Mesenchymal stem cell (in vitro differentiated cells and primary cell): ENCODE measurements around the gene SUSD3.

Source experiments
- DNase-seq: peaks from one replicate; pipeline ENCODE4 v3.0.0-alpha.2; 2013
- H2AFZ ChIP-seq: one replicate; pipeline ENCODE4 v1.6.1; 2013; ENCODE audit warnings: low read depth, mild to moderate bottlenecking, control low read depth, inconsistent platforms, low read length, moderate library complexity
- H2AK5ac ChIP-seq: 2 replicates; pipeline ENCODE4 v1.6.1; 2013; ENCODE audit warnings: low read length, moderate library complexity, mild to moderate bottlenecking, inconsistent platforms; ENCODE audit not compliant: severe bottlenecking
- H2BK120ac ChIP-seq: one replicate; pipeline ENCODE4 v1.6.1; 2013; ENCODE audit warnings: low read depth, mild to moderate bottlenecking, inconsistent platforms, low read length, moderate library complexity
- H2BK12ac ChIP-seq, 2 experiments: one replicate each; pipeline ENCODE4 v1.6.1; 2013; ENCODE audit warnings: inconsistent platforms in 2 of 2, low read length in 2 of 2, mild to moderate bottlenecking in 2 of 2, moderate library complexity in 2 of 2, control low read depth in 1 of 2
- H2BK15ac ChIP-seq: one replicate; pipeline ENCODE4 v1.6.1; 2013; ENCODE audit warnings: mild to moderate bottlenecking, low read depth, inconsistent platforms; ENCODE audit not compliant: poor library complexity, severe bottlenecking
- H2BK5ac ChIP-seq: 2 replicates; pipeline ENCODE4 v1.6.1; 2013; ENCODE audit warnings: low read depth, mild to moderate bottlenecking, low read length, control low read depth, inconsistent platforms; ENCODE audit not compliant: poor library complexity, severe bottlenecking
- H3K14ac ChIP-seq, 2 experiments: one replicate each; pipeline ENCODE4 v1.6.1; 2013; ENCODE audit warnings: inconsistent platforms in 2 of 2, low read length in 2 of 2, control low read depth in 1 of 2, mild to moderate bottlenecking in 1 of 2, moderate library complexity in 1 of 2
- H3K18ac ChIP-seq, 2 experiments: one replicate each; pipeline ENCODE4 v1.6.1; 2013; ENCODE audit warnings: inconsistent platforms in 2 of 2, low read length in 2 of 2, control low read depth in 1 of 2, low read depth in 1 of 2, mild to moderate bottlenecking in 1 of 2
- H3K23ac ChIP-seq, 2 experiments: one replicate each; pipeline ENCODE4 v1.6.1; 2013; ENCODE audit warnings: inconsistent platforms in 2 of 2, low read length in 2 of 2, mild to moderate bottlenecking in 2 of 2, moderate library complexity in 2 of 2, control low read depth in 1 of 2
- H3K27ac ChIP-seq: 2 replicates; pipeline ENCODE4 v1.5.1; 2013; ENCODE audit warnings: mild to moderate bottlenecking, moderate library complexity, low read length, control low read depth, inconsistent platforms; ENCODE audit not compliant: poor library complexity, severe bottlenecking
- H3K27me3 ChIP-seq, 2 experiments: 2 replicates each; pipeline versions ENCODE4 v1.6.1 to v1.7.0; 2013; ENCODE audit warnings: low read length in 2 of 2, mild to moderate bottlenecking in 2 of 2, moderate library complexity in 2 of 2, control low read depth in 1 of 2, inconsistent platforms in 1 of 2; ENCODE audit not compliant: control insufficient read depth in 1 of 2, insufficient read depth in 1 of 2
- H3K36me3 ChIP-seq, 2 experiments: 2 replicates each; pipeline versions ENCODE4 v1.6.1 to v1.7.0; 2013; ENCODE audit warnings: low read length in 2 of 2, control low read depth in 1 of 2, inconsistent platforms in 1 of 2, low read depth in 1 of 2, mild to moderate bottlenecking in 1 of 2; ENCODE audit not compliant: insufficient read depth in 2 of 2, control insufficient read depth in 1 of 2
- H3K4ac ChIP-seq, 2 experiments: one replicate each; pipeline ENCODE4 v1.6.1; 2013; ENCODE audit warnings: inconsistent platforms in 2 of 2, low read length in 2 of 2, mild to moderate bottlenecking in 2 of 2, moderate library complexity in 2 of 2, control low read depth in 1 of 2, low read depth in 1 of 2
- H3K4me1 ChIP-seq: 2 replicates; pipeline ENCODE4 v1.6.1; 2013; ENCODE audit warnings: low read depth, low read length, control low read depth; ENCODE audit not compliant: control insufficient read depth, insufficient read depth
- H3K4me2 ChIP-seq: 2 replicates; pipeline ENCODE4 v1.6.1; 2013; ENCODE audit warnings: low read length, mild to moderate bottlenecking, inconsistent platforms; ENCODE audit not compliant: poor library complexity, severe bottlenecking
- H3K4me3 ChIP-seq, 2 experiments: 2 replicates each; pipeline versions ENCODE4 v1.5.1 to v1.7.0; 2013; ENCODE audit warnings: low read length in 2 of 2, mild to moderate bottlenecking in 2 of 2, control low read depth in 1 of 2, low read depth in 1 of 2; ENCODE audit not compliant: insufficient read depth in 1 of 2
- H3K79me1 ChIP-seq: replicated peaks from 2 replicates; pipeline ENCODE4 v1.6.1; 2013; ENCODE audit warnings: mild to moderate bottlenecking, control low read depth, low read length, inconsistent platforms; ENCODE audit not compliant: poor library complexity, severe bottlenecking
- H3K9ac ChIP-seq: 2 replicates; pipeline ENCODE4 v1.7.0; 2013; ENCODE audit warnings: mild to moderate bottlenecking, low read length, moderate library complexity
- H3K9me3 ChIP-seq: 2 replicates; pipeline ENCODE4 v1.7.0; 2013; ENCODE audit warnings: mild to moderate bottlenecking, low read length; ENCODE audit not compliant: control insufficient read depth
- H4K8ac ChIP-seq: one replicate; pipeline ENCODE4 v1.6.1; 2013; ENCODE audit warnings: inconsistent platforms, mild to moderate bottlenecking, low read length, moderate library complexity
- H4K91ac ChIP-seq: one replicate; pipeline ENCODE4 v1.6.1; 2013; ENCODE audit warnings: mild to moderate bottlenecking, low read length, inconsistent platforms
- WGBS: methylation state at CpG from one replicate; pipeline ENCODE4 v1.1.7; 2013; ENCODE audit warnings: mixed read lengths; 5-methylcytosine and 5-hydroxymethylcytosine counted together

Gene SUSD3

GRCh38 chr9:93110311-93110855, 51.9 kb downstream of the SUSD3 start:
- Histone ChIP-seq H3K4ac (no peak overlapping the region), H4K91ac (no peak overlapping the region), H3K4me3 (no peak overlapping the region), H2BK5ac (no peak overlapping the region), H3K27ac (no peak overlapping the region), H2BK15ac (no peak overlapping the region), H3K9ac (no peak overlapping the region), H3K27me3 (no peaks in the 10 kb centered on the region), H3K9me3 (no peaks in the 10 kb centered on the region), H2BK12ac (no peak overlapping the region), H2AK5ac (no peak overlapping the region), H3K4me1 (peaks cover 41% of the 10 kb centered on the region), H3K4me2 (no peak overlapping the region), H3K23ac (no peak overlapping the region), H3K18ac (no peak overlapping the region), H2BK120ac (no peak overlapping the region), H3K14ac (no peak overlapping the region), H4K8ac (no peak overlapping the region), H2AFZ (no peak overlapping the region), H3K79me1 (peaks cover 45% of the 10 kb centered on the region), H3K36me3 (peaks cover 65 to 73% of the 10 kb centered on the region in 2 experiments)
- 97% methylated on average over 14 of the region's 14 CpGs for WGBS
- no peak for DNase-seq

- H3K4me2 ChIP-seq: no peak overlapping the region
- no peak overlapping the region for H3K27ac ChIP-seq
- peak overlapping the region; percentile 41 for H2AK5ac ChIP-seq
- H2BK15ac ChIP-seq: no peak overlapping the region
- no peak overlapping the region for H2BK12ac ChIP-seq
- no peak overlapping the region for H4K8ac ChIP-seq
- no peak overlapping the region for H3K4me3 ChIP-seq
- no peak overlapping the region for H2BK120ac ChIP-seq
- no peak overlapping the region for H3K9ac ChIP-seq
- H3K4ac ChIP-seq: no peak overlapping the region
- no peaks in the 10 kb centered on the region for H3K27me3 ChIP-seq
- H3K79me1 ChIP-seq: peaks cover 45% of the 10 kb centered on the region
- no peak for DNase-seq
- peaks cover 65 to 73% of the 10 kb centered on the region in 2 experiments for H3K36me3 ChIP-seq
- 96% methylated on average over 11 of the region's 11 CpGs for WGBS
- H3K9me3 ChIP-seq: no peaks in the 10 kb centered on the region
- no peak overlapping the region for H3K18ac ChIP-seq
- no peak overlapping the region for H2BK5ac ChIP-seq
- peaks cover 41% of the 10 kb centered on the region for H3K4me1 ChIP-seq
- no peak overlapping the region for H3K14ac ChIP-seq
- no peak overlapping the region for H2AFZ ChIP-seq
- H3K23ac ChIP-seq: no peak overlapping the region
- H4K91ac ChIP-seq: no peak overlapping the region
These were observed 52.5 kb downstream of the SUSD3 start for GRCh38 chr9:93111001-93111370.

- H3K18ac ChIP-seq: no peak overlapping the region
- H4K91ac ChIP-seq: no peak overlapping the region
- no peak overlapping the region for H3K4me2 ChIP-seq
- no peak overlapping the region for H3K4me3 ChIP-seq
- peak overlapping the region; percentile 41 for H2AK5ac ChIP-seq
- peaks cover 65 to 73% of the 10 kb centered on the region in 2 experiments for H3K36me3 ChIP-seq
- no peak overlapping the region for H2BK120ac ChIP-seq
- H3K9ac ChIP-seq: no peak overlapping the region
- no peak overlapping the region for H3K23ac ChIP-seq
- H3K27ac ChIP-seq: peak overlapping the region; percentile 54
- DNase-seq: no peak
- H3K27me3 ChIP-seq: no peaks in the 10 kb centered on the region
- H2BK5ac ChIP-seq: no peak overlapping the region
- no peaks in the 10 kb centered on the region for H3K9me3 ChIP-seq
- peaks cover 45% of the 10 kb centered on the region for H3K79me1 ChIP-seq
- no peak overlapping the region for H3K4ac ChIP-seq
- no peak overlapping the region for H2BK12ac ChIP-seq
- no peak overlapping the region for H2BK15ac ChIP-seq
- WGBS: 94% methylated on average over 16 of the region's 18 CpGs
- no peak overlapping the region for H4K8ac ChIP-seq
- no peak overlapping the region for H2AFZ ChIP-seq
- peaks cover 47% of the 10 kb centered on the region for H3K4me1 ChIP-seq
- no peak overlapping the region for H3K14ac ChIP-seq
These were observed 53.0 kb downstream of the SUSD3 start for GRCh38 chr9:93111371-93112115.

- Histone ChIP-seq H3K36me3 (peaks cover 61 to 73% of the 10 kb centered on the region in 2 experiments), H4K8ac (peak overlapping the region; percentile 10), H4K91ac (no peak overlapping the region), H3K23ac (no peak overlapping the region), H2BK5ac (no peak overlapping the region), H3K18ac (no peak overlapping the region), H2BK12ac (no peak overlapping the region), H3K9me3 (no peaks in the 10 kb centered on the region), H2AK5ac (peak overlapping the region; percentile 34), H2AFZ (no peak overlapping the region), H3K79me1 (peaks cover 38% of the 10 kb centered on the region), H3K27me3 (no peaks in the 10 kb centered on the region), H2BK120ac (no peak overlapping the region), H2BK15ac (no peak overlapping the region), H3K4ac (no peak overlapping the region), H3K27ac (peak overlapping the region; percentile 30), H3K9ac (no peak overlapping the region), H3K4me3 (no peak overlapping the region), H3K14ac (no peak overlapping the region), H3K4me1 (peaks cover 47% of the 10 kb centered on the region), H3K4me2 (no peak overlapping the region)
- 94% methylated on average over 15 of the region's 15 CpGs for WGBS
- DNase-seq: no peak
These were observed 53.8 kb downstream of the SUSD3 start for GRCh38 chr9:93112116-93112863.
